HL-60/S4 (cell line): ENCODE data around the gene NTN4.
"Not testable (repeated sequence)": the region's sequence is repeated elsewhere in the genome, so short reads cannot be mapped to it uniquely, and the experiment has no call there.

Experiments
- in situ Hi-C: fragments of 300-500 bp; cut with MboI; formaldehyde crosslinking; loops from 2 replicates; pipeline ENCODE4 v1.14.3; 2022; ENCODE audit warnings: low sequenced_read_pairs

The NTN4 gene

DNA sequence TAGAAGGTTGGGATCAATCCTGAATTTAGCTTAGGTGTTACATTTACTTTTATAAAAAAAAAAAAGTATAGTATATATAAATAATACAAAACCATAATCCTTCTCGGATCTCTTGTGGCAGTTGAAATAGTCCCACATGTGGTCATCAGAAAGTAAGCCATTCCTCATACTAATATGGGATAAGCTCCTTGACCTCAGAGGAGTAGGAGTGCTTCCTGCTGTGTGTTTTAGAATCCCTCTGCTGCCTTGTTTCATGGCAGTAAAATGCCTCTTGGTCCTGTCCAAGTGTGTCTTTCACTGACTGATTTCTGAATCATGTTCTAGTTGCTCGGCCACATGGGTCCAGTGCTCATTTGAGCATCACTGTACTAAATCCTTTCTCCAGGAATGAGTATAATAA lies 117.0 kb downstream of the NTN4 start:
- in situ Hi-C loops, result no loop called here

DNA sequence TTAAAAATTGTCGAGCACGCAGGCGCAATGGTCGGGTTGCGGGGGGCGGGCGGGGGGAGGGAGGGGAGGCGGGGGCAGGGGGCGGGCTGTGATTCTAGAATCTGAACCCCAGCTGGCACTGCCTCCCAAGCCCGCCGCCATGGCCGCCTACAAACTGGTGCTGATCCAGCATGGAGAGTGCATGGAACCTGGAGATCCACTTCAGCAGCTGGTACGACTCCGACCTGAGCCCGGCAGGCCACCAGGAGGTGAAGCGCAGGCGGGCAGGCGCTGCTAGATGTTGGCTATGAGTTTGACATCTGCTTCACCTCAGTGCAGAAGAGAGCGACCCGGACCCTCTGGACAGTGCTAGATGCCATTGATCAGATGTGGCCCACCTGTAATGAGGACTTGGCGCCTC lies 118.4 kb downstream of the NTN4 start:
- in situ Hi-C loops, result no loop called here

DNA sequence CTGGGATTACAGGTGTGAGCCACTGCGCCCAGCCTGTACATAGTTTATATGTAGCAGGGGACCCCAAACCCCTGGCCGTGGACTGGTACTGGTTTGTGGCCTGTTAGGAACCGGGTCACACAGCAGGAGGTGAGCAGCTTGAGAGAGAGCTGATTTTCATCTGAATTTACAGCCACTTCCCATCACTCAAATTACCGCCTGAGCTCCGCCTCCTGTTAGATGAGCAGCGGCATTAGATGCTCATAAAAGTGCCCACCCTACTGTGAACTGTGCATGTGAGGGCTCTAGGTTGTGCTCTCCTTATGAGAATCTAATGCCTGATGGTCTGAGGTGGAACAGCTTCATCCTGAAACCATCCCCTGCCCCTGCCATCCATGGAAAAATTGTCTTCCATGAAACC lies 119.3 kb downstream of the NTN4 start:
- in situ Hi-C loops, result no loop called here

DNA sequence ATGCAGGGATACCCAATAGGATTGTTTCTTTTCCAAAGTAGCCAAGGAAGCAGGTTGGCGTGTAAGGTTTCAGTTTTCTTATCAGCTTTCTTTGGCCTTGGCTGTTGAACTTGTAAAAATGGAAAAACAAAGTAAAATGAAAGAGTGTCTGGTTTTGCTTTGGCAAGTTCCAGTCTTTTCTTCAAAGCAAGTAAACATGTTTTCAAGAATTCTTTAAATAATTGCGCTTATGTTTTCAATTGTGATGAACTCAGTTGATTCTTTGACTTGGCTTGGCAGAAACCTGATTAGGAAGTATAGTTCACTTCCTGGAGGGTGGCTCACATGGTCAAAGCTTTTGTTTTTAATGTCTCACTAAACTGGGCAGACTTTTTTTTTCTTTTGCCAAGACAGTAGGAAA lies 127.0 kb downstream of the NTN4 start:
- in situ Hi-C loops, result no loop called here

DNA sequence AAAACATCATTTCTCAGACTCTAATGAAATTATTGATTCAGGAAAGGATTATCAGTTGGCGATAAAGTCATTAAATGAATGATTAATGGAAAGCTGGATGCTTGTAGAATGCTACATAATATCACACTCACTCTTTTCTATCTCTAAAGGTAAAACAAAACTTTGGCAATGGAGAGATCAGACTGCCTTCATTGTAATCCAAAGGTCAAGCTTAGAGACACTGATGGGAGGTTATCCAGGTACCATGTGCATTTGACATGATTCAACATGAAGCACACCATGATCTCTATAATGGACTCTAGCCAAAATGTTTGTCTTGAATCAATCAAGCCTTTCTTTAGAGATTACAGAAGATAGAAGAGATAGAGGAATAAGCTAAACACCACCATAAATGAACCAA lies 129.2 kb downstream of the NTN4 start:
- in situ Hi-C loops, result no loop called here

DNA sequence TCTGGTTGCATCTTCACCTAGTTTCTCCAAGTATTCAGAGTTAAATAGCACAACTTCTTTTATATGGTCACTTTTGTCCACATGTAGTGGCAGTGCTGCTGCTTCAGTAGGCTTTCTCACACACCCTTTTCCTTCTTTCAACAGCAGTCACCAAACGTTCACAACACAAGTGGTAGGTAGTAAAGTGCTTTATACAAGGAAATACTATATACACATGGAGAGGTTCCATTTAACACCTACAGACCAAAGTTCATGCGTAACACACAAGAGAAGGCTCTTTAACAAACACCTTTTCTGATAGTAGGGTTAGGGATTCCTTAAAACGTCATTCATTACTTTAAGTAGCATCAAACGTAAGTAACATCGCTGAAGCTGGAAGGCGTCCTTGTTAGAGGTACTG lies 132.2 kb downstream of the NTN4 start:
- in situ Hi-C loops, result no loop called here

DNA sequence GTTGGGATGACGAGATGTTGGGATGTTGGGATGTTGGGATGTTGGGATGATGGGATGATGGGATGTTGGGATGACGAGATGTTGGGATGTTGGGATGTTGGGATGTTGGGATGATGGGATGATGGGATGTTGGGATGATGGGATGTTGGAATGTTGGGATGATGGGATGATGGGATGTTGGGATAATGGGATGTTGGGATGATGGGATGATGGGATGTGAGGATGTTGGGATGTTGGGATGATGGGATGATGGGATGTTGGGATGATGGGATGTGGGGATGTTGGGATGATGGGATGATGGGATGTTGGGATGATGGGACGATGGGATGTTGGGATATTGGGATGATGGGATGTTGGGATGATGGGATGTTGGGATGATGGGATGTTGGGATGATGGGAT lies 135.9 kb downstream of the NTN4 start:
- in situ Hi-C loops, result not testable (repeated sequence)

DNA sequence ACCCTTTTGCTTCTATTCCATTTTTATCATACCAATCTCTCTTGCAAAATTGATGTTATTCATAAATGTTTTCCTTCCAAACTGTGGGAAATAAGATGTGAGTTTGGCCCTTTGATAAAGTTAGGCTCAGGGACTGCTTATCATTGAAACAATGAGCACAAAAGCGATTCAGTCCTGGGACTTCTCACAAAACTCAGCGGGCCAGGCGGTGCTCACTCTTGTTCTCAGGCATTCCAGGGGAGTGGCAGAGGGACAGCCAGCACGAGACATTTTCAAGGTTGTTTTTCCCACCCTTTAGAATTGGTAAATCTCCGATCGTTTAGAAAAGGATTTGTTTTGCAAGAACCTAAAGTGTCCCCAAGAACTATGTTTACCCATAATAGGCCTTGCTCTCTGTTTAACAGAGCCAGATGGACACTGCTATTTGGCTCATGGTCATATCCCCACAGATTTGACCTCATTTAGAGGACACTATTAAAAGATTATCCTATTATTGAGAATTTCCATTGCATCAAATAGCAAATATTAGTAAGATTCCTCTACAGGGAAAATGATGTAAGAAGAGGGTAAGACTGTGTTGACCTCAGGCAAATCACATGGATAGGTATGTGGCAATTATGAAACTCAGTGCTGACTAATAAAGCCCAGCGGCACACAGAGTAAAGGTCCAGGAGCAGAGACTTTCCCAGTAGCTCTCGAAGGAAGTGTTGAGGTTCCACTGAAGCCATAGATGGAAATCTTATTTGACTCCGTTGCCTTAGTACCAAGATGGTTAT lies 136.6 kb downstream of the NTN4 start:
- in situ Hi-C loops, result no loop called here

DNA sequence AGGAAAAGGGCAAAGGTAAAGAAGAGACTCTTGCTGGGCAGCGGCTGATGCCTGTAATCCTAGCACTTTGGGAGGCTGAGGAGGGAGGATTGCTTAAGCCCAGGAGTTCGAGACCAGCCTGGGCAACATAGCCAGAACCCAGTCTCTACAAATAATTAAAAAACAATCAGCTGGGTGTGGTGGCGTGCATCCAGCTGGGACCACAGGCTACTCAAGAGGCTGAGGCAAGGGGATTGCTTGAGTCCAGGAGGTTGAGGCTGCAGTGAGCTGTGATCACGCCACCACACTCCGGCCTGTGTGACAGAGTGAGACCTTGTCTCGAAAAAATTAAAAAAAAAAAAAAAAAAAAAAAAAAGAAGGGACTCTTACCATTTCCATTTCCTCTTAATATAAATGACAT lies 138.9 kb downstream of the NTN4 start:
- in situ Hi-C loops, result no loop called here

DNA sequence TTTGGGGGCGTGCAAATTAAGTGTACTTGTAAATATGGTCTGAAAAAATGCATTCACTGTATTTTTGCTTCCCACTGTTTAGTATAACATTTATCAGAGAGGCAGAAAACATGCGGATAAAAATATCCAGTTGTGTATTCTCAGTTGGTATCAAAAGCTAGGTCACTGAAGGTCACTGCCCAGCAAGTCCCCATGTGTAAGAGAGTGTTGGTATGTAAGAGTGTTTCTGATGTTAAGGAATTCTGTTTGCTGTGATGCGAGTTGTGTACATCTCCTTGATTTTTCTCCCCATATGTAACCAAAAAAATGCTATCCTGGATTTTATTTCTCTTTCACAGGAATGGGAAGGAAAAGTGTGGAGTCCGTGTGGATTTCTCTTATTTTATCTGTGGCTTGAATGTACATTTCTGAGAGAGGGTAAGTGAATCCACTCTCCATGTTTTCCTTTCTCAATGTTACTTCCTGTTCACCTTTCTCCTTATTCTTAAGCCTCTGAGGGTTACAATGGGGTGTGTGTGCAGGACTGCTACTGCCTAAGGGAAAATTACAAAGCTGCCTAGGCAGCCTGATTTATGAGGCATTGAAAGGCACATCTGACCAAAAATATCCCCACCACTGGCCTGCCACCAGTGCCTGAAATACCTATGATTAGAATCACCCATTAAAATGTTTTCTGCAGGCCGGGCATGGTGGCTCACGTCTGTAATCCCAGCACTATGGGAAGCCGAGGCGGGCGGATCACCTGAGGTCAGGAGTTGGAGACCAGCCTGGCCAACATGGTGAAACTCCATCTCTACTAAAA lies 141.4 kb downstream of the NTN4 start:
- in situ Hi-C loops, result no loop called here

DNA sequence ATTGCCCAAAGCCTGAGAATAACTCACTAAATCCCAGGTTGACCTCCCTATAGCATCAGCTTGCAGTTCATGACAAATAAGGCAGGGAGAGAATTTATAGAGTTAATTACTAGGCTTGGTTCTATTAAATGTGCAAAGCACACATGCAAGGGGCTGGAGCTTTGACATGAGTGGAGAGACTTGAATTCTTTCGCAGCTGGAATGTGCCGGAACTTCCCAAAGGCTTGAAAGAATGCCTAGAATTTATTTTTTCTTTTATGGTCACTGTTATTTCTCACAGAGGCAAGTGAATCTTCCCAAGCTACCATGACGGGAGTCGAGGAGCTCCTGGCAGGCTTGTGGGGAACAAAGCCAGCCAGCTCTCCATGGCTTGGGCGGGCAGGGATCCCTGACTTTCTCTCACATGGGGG lies 143.8 kb downstream of the NTN4 start:
- in situ Hi-C loops, result no loop called here

DNA sequence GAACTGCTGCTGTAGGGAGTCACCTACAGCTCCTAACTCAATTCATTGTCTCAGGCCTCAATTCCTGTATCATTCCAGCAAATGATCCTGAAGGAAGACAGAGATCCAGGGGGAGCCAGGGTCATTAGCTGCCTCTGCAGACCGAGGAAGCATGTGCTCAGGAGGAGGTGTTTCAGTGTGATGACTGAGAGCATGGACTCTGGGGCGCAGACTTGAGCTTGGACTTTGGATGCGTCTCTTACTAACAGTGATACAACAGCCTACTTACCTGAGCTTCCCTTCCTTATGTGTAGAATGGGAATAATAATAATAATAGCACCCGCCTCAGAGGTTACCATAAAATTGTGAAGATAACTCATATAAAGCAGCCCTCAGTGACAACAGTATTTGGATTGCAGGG lies 147.3 kb downstream of the NTN4 start:
- in situ Hi-C loops, result no loop called here

DNA sequence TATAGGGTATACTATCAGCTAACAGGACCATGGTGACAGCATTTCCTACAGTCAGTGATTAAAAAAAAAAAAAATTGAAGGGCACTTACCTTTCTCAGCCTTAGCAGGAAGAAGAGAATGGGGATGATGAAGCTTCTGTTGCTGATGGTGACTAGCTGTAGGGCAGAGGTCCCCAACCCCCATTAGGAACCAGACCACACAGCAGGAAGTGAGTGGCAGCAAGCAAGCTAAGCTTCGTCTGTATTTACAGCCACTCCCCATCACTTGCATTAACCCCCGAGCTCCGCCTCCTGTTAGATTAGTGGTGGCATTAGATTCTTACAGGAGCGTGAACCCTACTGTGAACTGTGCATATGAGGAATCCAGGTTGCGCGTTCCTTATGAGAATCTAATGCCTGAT lies 148.0 kb downstream of the NTN4 start:
- in situ Hi-C loops, result no loop called here

DNA sequence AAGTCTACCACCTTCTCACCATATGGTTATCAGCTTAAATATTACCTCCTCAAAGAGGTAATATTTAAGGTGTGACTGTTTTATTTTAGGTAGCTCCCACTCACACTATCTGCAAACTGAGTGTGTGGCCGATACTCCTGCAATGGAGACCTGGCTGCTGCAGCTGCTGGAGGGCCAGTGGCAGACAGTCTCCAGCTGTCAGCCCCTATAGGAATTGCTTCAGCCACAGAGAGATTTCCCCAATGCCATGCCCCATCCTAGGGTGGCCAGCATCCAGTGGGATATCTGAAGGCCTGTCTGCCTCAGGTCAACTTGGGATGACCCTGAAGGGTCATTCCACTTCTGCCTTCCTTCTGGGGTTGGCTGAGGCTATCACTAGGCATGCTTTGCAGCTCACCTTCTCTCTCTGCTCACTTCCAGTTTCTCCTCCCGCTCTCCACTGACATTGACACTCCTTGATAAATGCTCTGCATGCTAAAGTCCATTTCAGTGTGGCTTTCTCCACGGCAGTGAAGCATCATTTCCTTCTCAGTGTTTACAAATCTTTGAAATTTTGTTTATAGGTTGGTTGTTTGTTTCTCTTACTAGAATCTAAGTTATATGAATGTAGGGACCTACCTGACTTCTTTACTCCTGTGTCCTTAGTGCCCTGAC lies 149.1 kb downstream of the NTN4 start:
- in situ Hi-C loops, result no loop called here

DNA sequence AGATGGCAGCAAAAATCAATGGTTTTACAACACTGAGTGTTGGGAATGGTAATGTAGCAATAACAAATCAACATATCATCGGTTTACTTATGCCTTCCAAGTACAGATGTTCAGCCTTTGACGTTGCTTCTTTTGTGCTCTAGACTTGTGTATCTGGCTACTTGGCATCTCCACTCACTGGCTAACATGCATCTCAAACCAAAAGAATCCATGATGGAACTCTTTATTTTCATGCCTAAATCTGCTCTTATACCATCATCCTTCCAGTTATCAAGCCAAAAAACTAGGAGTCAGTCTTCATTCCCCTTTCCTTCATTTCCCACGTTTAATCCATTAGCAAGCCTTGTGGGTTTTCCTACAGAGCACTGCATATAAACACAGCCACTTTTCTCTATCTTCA lies 150.0 kb downstream of the NTN4 start:
- in situ Hi-C loops, result no loop called here

DNA sequence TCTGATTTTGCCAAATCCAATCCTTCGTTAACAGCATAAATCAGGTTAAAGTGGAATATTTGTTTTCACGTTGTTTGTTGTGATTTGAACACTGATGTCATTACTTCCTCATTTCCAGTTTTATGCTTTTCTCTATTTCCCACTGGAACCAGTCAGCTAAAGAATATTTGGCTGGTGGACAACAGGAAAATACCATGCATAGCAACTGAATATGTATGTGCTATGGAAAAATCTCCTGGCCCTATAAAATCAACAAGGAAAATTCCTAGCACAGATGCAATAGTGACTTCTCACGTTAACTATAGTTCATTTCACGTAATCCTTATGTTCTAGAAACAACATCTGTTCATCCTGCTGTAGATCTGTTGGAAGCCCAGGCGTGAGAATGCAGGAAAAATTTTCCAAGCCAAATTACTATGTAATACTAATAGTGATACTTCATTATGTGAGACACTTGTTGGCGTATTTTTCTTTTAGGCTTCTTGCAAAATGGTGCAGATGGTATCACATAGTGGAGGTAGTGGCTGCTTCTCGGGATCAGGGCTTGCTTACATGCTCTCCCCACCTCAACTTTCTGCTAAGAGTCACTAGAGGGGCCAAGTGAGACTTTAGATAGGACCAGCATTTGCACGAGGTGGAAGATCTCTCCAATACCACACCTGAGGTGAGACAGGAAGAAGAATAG lies 153.0 kb downstream of the NTN4 start:
- in situ Hi-C loops, result no loop called here

DNA sequence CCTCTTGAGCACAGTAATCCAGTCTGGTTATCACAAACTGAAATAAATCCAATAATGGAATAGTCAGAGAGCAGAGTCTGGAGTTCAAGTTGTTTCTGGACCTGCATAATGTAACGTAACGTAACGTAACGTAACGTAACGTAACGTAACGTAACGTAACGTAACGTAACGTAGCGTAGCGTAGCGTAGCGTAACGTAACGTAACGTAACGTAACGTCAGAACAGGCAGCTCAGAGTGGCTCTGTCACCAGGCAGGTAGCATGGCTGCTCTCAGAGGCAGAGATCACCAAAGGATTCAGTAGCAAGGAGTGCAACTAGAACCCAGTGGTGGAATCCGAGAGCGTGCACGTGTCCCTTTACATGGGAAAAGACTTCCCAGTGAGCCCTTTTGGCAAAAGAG lies 153.6 kb downstream of the NTN4 start:
- in situ Hi-C loops, result no loop called here

DNA sequence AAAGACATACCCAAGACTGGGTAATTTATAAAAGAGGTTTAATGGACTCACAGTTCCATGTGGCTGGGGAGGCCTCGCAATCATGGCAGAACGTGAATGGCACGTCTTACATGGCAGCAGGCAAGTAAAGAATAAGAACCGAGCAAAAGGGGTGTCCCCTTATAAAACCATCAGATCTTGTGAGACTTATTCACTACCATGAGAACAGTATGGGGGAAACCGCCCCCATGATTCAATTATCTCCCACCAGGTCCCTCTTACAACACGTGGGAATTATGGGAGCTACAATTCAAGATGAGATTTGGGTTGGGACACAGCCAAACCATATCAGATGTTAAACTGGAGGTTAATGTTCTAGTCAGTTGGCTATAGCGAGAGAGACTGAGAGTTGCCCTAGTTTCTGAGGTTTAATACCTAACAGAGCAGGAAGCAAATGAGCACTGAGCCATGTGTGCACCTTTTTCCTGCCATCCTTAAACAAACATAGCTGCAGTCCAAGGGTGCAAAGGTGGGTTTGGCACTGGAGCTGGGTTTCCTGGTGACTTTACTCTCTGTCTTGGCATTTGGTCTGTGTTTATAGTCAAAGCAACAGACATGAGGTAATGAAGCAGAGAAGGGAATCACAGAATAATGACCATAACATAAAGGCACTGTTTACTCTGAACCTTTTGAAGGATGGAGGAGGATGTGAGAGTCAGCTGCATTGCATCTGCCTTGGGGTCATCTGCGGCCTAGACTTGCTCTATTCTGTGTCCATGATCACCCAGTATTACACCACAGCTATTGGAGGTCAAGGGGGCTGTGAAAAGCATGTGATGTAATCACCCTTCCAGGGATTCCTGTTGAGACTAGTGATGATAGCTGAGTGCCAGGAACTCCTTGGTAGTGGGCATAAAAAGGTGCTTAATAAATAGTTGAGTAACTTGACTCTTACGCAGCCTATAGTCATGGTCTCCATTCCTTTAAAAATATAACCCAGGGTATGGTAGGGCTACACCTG lies 155.6 kb downstream of the NTN4 start:
- in situ Hi-C loops, result no loop called here

DNA sequence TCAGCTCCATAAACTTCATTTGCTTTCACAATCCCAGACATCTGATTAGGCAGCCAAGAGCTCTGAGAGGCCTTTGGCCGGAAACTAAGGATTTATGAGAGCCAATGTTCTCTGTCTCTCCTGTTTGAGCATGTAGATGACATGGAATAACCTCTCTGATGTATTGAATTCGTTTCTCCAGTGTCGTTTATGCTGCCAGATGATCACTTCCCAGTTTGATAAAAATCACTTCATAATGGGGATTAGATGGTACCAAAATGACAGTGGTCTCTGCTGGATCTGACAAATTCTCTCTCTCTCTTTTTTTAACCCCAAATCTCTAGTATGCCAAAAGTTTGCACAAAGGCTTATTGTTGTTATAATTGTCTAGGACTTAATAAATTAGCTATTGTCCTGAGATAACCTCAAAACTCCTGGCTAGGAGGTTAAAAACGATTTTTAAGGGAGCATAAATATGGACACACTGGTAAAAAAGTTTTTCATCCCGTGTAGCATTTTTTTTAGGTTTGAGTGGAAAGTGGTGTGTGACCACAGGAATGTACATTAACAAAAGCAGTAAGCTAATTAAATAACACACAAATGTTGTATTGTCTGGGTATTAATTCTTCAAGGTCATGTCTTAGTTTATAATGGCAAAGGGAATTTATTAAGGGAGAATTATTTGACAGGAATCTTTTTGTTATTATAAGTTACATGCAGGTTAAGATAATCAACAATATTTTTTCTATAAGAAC lies 156.7 kb downstream of the NTN4 start:
- in situ Hi-C loops, result no loop called here
